HG03097 (cell line): ENCODE data around the gene PACRG.
"Not testable (repeated sequence)": the region's sequence is repeated elsewhere in the genome, so short reads cannot be mapped to it uniquely, and the experiment has no call there.

Experiments used
- ATAC-seq: cut with Tn5 transposase; IDR thresholded peaks from one replicate; pipeline ENCODE4 v1.9.1; 2021; ENCODE audit not compliant: unreplicated experiment, low FRiP score

Gene PACRG

DNA sequence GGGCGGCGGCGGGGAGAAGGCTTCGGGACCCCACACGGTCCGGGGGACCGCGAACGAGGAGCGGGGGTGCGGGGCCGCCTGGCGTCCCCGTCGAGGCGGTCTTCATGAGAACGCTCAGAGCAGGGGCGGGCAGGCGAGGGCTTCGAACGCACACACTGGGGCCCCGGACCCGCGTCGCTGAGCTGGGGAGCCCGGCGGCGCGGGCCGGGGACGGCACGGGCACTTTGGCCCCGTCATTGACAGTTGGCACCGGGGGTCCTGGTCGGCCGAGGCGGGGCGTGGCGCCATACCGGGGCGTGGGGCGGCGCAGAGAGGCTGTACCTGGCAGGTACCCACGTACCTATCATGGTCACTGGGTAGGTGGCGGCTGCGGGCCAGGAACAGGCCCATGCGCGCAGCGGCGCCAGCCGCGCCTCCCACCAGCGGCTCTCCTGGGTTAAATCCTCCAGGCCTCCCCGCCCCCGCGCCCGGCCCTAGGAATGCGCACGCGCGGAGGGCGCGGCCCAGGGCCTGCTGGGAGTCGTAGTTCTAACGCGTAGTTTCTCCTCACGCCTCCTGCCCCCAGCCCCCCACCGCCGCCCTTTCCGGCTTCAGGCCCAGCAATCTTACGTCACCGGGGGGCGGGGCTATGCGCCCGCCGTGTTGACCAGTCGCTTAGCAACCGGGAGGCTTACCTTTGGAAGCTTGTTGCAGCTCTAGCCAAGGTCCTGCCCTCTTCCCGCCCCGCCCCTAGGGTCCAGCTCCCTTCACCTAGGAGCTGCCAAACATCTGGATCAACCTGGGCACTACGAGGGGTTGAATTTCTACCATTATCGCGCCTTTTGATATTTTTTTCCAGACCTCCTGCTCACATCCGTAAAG lies at the start of gene PACRG, which contains the start of gene PRKN:
TSS of gene PACRG (plus strand) at position 653 of the 861 bp plus-strand sequence.
TSS of gene PRKN (minus strand) at position 445 of the 861 bp plus-strand sequence.
- ATAC-seq = peak; percentile 99

DNA sequence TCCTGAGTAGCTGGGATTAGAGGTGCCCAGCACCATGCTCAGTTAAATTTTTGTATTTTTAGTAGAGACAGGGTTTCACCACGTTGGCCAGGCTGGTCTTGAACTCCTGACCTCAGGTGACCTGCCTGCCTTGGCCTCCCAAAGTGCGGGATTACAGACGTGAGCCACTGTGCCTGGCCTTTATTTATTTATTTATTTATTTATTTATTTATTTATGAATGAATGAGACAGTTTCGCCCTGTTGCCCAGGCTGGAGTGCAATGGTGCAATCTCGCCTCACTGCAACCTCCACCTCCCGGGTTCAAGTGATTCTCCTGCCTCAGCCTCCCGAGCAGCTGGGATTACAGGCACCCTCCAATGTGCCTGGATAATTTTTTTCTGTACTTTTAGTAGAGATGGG lies 48.9 kb upstream of the PACRG start:
- not testable (repeated sequence) for ATAC-seq

- no peak for ATAC-seq
These were observed 48.1 kb upstream of the PACRG start for GRCh38 chr6:162679681-162680080.

DNA sequence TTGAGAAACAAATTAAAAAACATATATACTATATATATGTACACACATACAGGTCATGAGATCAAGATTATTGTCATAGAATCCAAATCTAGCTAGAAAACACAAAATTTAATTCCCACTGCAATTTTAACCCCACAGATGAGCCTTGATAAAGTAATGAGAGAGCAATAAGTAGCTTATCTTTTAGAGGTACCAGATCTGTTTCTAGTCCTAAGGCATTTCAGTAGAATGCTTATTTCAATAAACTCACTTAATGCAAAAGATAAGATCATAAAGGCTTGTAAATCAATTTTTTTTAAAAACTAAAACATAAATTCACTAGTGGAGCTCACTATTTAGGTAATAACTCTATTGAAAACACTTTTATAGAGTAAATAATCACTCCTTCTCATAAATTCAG lies 47.4 kb upstream of the PACRG start:
- ATAC-seq = no peak

DNA sequence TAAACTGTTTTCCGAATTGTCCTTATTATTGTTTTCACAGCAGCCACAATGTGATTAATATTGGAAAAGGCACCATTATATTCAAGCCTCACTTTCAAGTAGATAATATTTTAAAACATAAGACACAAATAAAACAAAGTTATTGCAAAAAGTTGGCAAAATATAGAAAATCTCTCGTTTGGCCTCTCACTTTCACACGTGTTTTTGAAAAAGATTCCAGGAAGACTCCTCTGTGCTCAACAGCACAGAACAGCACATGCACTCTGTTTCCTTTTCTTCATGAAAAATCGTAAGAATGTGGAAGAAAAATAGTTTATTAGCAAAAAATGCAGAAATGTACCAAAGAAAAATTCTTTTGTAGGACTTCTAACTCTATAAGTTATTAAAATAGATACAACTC lies 46.9 kb upstream of the PACRG start:
- ATAC-seq = no peak

DNA sequence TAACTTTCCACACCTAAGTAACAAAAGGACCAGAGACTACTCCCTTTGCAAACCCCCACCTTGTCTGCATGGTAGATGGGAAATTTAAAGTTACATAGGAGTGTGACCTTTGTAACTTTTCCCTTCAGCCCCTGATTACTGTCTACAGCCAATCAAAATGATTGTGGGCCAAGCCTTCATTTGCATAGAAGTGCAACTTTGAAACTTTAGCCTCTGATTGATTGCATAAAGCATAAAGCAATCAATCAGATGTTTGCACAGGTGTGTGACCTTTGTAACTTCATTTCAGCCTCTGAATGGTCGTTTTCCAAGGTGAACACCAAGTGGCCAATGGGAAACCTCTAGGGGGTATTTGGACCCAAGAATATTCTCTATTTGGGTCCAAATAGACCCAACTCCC lies 46.3 kb upstream of the PACRG start:
- no peak for ATAC-seq

DNA sequence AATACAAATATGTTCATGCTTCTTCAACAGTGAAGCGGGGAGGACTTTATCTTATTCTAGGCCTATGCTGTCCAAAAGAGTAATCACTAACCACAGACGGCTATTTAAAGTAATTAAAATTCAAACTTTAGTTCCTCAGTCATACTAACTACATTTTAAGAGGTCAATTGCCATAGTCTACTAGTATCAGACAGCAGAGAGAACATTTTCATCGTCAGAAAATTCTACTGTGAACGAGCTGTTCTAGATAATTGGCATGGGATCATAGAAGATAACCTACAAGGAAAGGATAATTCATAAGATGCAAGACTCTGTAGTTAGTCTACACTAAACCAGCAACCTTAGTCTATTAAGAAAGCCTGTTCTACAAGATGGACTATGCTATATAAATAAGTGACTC lies 44.6 kb upstream of the PACRG start:
- ATAC-seq = no peak

DNA sequence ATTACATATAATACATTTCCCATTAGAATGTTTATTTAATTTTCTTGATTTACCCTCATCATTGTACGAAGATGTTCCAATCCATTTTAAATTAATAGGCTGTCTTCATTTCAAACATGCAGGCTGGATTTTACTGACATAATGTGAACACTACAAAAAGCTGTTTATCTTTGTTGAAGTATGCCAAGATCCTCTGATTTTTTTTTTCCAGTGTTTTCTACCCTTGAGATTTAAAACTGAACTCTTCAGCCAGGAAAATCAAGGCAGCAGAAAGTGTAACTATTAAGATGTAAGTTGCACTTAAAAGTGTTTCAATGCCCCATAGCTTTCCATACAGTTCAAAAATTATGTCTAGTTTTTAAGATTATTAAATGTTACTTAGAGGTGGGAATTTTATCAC lies 43.7 kb upstream of the PACRG start:
- no peak for ATAC-seq

DNA sequence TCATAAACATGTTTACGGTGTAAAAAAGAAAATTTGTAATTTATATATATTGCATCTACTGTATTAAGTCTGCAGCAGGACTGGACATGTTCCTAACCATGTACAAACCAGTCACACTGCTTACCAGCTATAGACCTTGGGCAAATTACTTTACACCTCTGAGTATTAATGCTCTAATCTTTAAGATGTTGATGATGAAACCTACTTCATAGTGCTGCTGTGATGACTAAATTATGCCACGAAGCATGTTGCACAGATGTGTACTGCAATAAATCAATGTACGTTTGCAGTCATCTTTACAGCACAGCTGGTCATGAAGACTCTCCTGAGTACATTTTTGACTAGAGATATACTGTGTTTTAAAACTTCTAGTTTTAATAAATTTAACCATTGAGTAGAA lies 42.8 kb upstream of the PACRG start:
- ATAC-seq = no peak

DNA sequence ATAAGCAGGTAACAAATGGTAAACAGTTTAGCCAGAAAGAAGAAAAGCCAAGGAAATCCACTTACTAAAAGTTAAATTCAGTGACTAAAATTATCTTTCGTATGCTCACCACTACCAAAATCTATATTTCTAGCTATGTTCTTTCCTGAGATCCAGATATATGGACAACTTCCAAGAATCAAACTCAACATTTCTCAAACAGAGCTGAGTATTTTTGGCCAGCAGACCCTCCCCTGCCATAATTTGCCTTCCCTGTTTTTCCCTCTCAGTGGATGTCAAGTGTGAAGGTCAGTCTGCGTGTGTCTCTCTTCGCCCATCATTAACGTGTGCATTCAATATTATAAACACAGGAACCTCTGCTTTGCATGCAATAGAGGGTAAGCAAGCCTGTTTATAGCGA lies 42.2 kb upstream of the PACRG start:
- ATAC-seq = no peak

- no peak for ATAC-seq
These were observed 38.9 kb upstream of the PACRG start for GRCh38 chr6:162688751-162689345.

DNA sequence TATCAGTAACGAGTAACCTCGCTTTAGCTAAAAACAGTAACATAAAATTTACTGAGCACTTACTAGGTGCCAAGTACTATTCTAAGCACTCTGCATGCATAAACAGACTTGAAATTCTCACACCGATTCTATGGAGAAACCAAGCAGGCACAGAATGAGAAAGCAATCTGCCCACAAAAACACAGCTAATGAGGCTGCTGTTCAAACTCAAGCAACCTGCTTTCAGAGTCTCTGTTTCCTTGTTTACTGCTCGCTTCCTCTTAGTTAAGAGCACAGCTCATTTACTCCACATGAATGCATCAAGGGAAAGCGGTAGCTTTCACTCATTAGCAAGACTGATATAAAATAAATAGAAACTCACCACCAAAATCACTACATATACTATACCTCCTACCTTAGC lies 37.6 kb upstream of the PACRG start:
- no peak for ATAC-seq

- no peak for ATAC-seq
These were observed 29.8 kb upstream of the PACRG start for GRCh38 chr6:162697872-162698403.

- ATAC-seq = no peak
These were observed 29.3 kb upstream of the PACRG start for GRCh38 chr6:162698440-162698839.

GRCh38 chr6:162699961-162700360 lies 27.8 kb upstream of the PACRG start:
- ATAC-seq = no peak

DNA sequence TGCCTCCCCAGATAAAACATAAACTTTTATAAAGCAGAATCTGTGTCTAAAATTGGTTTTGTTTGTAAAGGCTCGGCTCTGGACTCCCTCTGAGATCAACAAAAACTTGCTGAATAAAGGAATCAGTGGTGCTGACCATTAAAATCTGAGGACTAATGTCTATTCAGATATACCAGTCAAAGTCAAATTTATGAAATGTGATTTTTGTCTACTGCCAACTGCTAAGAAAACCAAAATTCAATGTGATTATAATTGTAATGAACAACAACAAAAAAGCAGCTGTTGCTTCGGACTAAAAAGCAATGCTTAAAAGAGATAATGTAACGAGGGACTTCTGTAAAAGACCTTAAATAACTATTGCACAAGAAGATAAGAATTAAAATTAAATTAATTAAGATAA lies 26.8 kb upstream of the PACRG start:
- no peak for ATAC-seq

DNA sequence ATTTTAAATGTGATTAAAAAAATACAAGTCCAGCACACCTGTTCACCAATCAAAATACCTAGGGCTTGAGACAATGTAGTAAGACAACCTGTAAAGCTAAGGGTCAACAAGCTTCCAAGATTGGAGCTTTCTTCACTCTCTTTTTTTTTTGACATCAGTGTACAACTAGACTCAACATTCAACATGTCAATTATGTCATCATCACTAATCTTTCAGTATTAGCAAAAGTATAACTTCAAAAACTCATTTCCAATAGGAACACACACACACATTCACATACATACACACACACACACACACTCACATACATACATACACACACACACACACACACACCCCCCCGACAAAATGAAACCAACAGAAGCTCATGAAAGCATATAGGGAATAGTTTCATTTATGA lies 26.2 kb upstream of the PACRG start:
- no peak for ATAC-seq

- ATAC-seq = no peak
These were observed 25.3 kb upstream of the PACRG start for GRCh38 chr6:162702446-162702845.

DNA sequence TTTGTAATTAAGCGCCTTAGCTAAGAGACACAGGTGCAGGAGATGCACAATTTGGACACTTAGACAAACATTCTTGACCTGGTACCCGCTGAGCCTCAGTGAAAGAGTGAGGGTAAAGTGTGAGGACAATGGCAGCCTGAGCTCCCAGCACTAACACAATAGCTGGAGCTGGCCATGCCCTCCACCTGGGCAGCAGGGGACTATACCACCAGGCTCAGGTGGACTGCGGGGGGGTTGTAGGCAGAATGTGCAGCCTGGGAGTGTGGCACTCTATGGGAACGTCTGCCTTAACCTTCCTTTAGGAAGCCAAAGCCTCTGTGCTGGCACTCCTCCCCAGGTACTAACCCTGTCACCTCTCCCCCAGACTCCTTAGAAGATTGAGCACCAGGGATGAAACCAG lies 23.8 kb upstream of the PACRG start:
- ATAC-seq = no peak

GRCh38 chr6:162705736-162706135 lies 22.0 kb upstream of the PACRG start:
- ATAC-seq = no peak

DNA sequence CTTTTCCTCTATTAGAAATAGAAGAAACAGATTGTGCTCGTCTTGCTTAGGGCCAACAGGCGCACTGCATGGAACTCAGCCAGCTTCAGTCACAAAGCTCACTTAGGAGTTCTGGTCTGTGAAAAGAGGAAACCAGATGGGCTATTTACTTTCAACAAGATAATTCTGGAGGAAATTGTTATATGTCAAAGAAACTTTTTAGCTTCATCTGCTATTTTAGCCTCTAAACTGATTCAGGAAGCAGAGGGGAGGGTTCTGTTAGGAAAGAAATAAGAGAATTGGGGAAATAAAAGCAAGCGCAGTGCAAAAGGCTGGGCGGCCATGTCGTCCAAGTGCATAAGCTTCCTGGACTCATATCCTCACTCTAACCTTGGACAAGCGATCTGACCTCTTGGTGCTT lies 21.5 kb upstream of the PACRG start:
- no peak for ATAC-seq

DNA sequence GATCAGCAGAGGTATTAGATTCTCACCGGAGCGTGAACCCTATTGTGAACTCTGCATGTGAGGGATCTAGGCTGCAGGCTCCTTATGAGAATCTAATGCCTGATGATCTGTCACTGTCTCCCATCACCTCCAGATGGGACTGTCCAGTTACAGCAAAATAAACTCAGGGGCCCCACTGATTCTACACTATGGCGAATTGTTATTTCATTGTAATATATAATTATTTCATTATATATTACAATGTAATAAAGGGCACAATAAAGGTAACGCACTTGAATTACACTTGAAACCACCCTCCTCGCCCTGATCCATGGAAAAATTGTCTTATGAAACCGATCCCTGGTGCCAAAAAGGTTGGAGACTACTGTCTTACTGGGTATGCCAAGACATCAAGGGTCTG lies 18.8 kb upstream of the PACRG start:
- no peak for ATAC-seq
